Measurements from ENCODE around the gene PTX3.

Gene PTX3

DNA sequence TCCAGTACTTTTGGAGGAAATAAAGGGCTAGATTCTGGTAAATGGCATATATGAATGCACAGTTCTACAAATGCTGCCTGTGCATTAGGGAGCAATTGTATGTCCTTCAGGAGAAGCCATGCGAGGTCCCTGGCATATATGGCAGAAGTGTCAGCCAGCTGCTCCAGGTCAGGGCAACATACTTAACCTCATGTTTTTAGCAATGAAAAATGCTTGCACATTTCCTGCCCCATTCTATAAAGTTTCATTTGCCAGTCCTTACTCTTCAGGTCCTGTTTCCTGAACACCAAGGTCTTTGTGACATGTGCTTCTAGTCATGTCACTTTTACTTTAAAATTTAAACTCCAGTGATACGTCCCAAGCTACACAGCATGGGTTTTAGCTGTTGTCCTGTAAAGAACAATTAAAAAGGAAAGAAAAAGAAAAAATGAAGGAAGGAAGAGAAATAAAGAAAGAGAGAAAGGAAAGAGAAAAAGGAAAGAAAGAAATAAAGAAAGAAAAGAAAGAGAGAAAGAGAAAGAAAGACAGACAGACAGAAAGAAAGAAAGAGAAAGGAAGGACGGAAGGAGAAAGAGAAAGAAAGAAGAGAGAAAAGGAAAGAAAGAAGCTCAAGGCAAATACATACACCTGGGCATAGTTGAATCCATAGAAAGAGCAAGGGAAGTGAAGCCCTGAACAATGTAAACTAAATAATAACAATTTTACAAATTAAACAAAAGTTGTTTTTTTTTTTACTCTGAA, 20.1 kb upstream of the PTX3 start:
- Histone ChIP-seq H4K20me1 (ENCODE audit: insufficient read depth) (no peaks in the 10 kb centered on the region), H3K4me3 (IDR thresholded peaks at IDR 0.05; ENCODE audit: insufficient read depth, low read depth, low read length) (no peak overlapping the region), H2AFZ (ENCODE audit: low read depth) (no peak overlapping the region), H3K4me1 (ENCODE audit: low read depth, poor library complexity, severe bottlenecking) (no peaks in the 10 kb centered on the region), H3K79me2 (ENCODE audit: insufficient read depth, low read depth) (no peaks in the 10 kb centered on the region), H3K27ac (no peak overlapping the region), H3K4me2 (no peak overlapping the region), H3K27me3 (ENCODE audit: insufficient read depth, low read depth) (no peaks in the 10 kb centered on the region), H3K36me3 (ENCODE audit: insufficient read depth) (no peaks in the 10 kb centered on the region), H3K9ac (no peak overlapping the region)
- no peak for TF ChIP-seq CTCF (conservative IDR thresholded peaks at IDR 0.05; ENCODE audit: low read depth, low read length)

DNA sequence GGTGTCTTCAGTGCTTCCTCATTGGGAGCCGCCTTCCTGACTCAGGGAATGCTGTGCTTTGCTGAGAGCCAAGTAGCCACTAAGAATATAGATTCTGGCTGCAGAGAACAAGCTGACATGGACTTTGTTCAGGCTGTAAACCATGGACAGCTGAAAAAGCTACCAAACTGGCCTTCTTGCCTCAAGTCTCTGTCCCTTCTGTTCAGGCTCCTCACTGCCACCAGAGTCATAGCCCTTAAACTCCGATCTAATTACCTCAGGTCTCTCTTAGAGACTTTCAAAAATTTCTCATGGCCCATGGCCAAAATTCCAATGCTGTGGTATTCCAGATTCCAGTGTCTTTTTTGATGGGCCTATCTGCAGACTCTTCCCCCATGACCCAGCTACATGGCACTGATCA, 19.4 kb upstream of the PTX3 start:
- no peak overlapping the region for H3K4me2 ChIP-seq
- no peaks in the 10 kb centered on the region for H4K20me1 ChIP-seq (ENCODE audit: insufficient read depth)
- no peaks in the 10 kb centered on the region for H3K4me1 ChIP-seq (ENCODE audit: low read depth, poor library complexity, severe bottlenecking)
- H3K9ac ChIP-seq: no peak overlapping the region
- no peaks in the 10 kb centered on the region for H3K79me2 ChIP-seq (ENCODE audit: insufficient read depth, low read depth)
- no peak for TF ChIP-seq CTCF (conservative IDR thresholded peaks at IDR 0.05; ENCODE audit: low read depth, low read length)
- H3K4me3 ChIP-seq (IDR thresholded peaks at IDR 0.05; ENCODE audit: insufficient read depth, low read depth, low read length): no peak overlapping the region
- no peaks in the 10 kb centered on the region for H3K36me3 ChIP-seq (ENCODE audit: insufficient read depth)
- H3K27ac ChIP-seq: no peak overlapping the region
- H3K27me3 ChIP-seq (ENCODE audit: insufficient read depth, low read depth): no peaks in the 10 kb centered on the region
- no peak overlapping the region for H2AFZ ChIP-seq (ENCODE audit: low read depth)

- H3K36me3 ChIP-seq (ENCODE audit: insufficient read depth): no peaks in the 10 kb centered on the region
- H3K79me2 ChIP-seq (ENCODE audit: insufficient read depth, low read depth): no peaks in the 10 kb centered on the region
- no peak overlapping the region for H3K4me2 ChIP-seq
- H3K9ac ChIP-seq: no peak overlapping the region
- no peak overlapping the region for H3K27ac ChIP-seq
- no peaks in the 10 kb centered on the region for H3K27me3 ChIP-seq (ENCODE audit: insufficient read depth, low read depth)
- H3K4me3 ChIP-seq (IDR thresholded peaks at IDR 0.05; ENCODE audit: insufficient read depth, low read depth, low read length): no peak overlapping the region
- H2AFZ ChIP-seq (ENCODE audit: low read depth): no peak overlapping the region
- TF ChIP-seq CTCF (conservative IDR thresholded peaks at IDR 0.05; ENCODE audit: low read depth, low read length): no peak
- H4K20me1 ChIP-seq (ENCODE audit: insufficient read depth): no peaks in the 10 kb centered on the region
- H3K4me1 ChIP-seq (ENCODE audit: low read depth, poor library complexity, severe bottlenecking): no peaks in the 10 kb centered on the region
These were observed 18.5 kb upstream of the PTX3 start for GRCh38 chr3:157418104-157418503.

DNA sequence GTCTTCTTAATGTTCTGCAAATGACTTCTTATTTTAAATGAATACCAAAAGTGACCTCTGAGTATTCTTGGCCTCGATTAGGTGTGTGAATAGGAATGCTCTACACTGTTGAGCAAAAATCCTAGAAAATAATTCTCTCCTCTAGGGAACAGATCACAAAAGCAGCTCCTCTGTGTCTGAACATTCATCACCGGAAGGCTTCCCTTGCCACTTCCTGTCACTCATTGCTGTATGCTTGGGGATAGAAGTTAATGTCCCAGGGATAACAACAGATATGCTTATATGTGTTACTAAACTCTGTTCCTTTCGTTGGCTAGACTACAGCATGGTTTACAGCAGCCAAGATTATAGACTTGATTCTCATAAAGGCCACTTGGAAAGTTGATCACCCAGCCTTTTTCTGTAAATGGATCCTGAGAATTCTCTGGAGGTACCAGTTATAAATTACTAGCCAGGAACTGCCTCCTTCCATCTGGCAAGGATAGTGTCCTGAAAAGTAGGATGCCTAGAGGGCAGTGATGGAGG, 16.0 kb upstream of the PTX3 start:
- Histone ChIP-seq H3K4me2 (no peak overlapping the region), H2AFZ (ENCODE audit: low read depth) (no peak overlapping the region), H3K27ac (no peak overlapping the region), H3K79me2 (ENCODE audit: insufficient read depth, low read depth) (no peaks in the 10 kb centered on the region), H3K4me1 (ENCODE audit: low read depth, poor library complexity, severe bottlenecking) (no peaks in the 10 kb centered on the region), H3K36me3 (ENCODE audit: insufficient read depth) (no peaks in the 10 kb centered on the region), H4K20me1 (ENCODE audit: insufficient read depth) (no peaks in the 10 kb centered on the region), H3K9ac (no peak overlapping the region), H3K4me3 (IDR thresholded peaks at IDR 0.05; ENCODE audit: insufficient read depth, low read depth, low read length) (no peak overlapping the region), H3K27me3 (ENCODE audit: insufficient read depth, low read depth) (no peaks in the 10 kb centered on the region)
- no peak for TF ChIP-seq CTCF (conservative IDR thresholded peaks at IDR 0.05; ENCODE audit: low read depth, low read length)
